Uterus (tissue), 2 donors: ENCODE data around the gene FMOD.

Experiments
- CTCF ChIP-seq, 4 experiments: fragments of 200-600 bp in 2 of 4; fragments of 450-650 bp in 2 of 4; sonication (generic) in 2 of 4; IDR thresholded peaks; one replicate each; pipeline ENCODE4 v1.5.1; 2016 to 2019; ENCODE audit warnings: antibody characterized with exemption in 4 of 4, mild to moderate bottlenecking in 2 of 4, moderate library complexity in 1 of 4
- POLR2A ChIP-seq, 2 donors: fragments of 450-650 bp; IDR thresholded peaks; one replicate each; pipeline ENCODE4 v1.6.1; 2016; ENCODE audit warnings: antibody characterized with exemption in 2 of 2, mild to moderate bottlenecking in 1 of 2, moderate library complexity in 1 of 2

GRCh38 chr1:203396595-203397194 is 45.8 kb upstream of the FMOD start:
- TF ChIP-seq CTCF (IDR thresholded peaks at IDR 0.05) (no peak), POLR2A (IDR thresholded peaks at IDR 0.05) (no peak)
